NCI-H774 (cell line): Measurements from ENCODE around the gene IQCN.

Experiments used
- DNase-seq: peaks from one replicate; lab custom pipeline; 2025; lab: John Stamatoyannopoulos, UW

Gene IQCN

DNA sequence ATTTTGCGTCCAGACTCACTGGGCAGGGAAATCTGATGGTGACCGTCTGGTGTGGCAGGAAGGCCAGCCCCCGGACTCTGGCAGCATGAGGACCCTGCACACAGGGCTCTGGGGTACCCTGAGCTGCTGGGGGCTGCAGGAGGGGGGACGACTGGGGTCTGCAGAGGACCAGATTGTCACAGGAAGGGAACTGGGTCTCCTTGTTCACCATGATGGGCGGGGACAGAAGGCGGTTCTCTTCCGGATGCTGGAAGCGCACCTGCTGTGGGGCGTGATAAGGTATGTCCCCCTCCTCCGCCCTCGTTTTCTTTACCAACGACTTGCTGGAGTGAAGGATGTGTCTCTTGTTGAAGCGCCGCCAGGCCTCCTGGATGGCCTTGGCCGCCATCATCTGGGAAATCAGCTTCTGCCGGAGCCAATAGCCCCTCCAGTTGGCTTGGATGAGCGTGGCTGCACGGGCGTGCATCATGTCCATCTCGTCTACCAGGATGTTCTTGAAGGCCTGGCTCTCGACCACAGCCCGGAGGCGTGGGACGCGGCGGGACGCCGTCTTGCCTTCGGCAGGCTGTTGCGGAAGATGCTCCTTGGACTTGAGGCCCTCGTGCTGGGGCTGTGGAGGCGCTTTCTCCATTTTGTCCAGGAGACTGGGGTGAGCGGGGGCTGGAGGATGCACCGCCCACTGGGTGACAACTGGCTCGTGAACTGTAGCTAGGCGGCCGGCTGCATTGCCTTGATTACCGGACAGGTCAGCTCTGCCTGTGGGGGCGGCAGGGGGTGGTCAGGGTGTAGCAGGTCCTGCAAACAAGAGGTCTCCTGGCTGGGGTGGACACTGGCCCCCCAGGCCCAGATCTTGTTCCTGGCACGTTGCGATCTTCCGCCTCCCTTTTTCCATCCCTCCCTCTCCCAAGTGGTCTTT is 7.2 kb downstream of the IQCN start:
- no peak for DNase-seq

DNA sequence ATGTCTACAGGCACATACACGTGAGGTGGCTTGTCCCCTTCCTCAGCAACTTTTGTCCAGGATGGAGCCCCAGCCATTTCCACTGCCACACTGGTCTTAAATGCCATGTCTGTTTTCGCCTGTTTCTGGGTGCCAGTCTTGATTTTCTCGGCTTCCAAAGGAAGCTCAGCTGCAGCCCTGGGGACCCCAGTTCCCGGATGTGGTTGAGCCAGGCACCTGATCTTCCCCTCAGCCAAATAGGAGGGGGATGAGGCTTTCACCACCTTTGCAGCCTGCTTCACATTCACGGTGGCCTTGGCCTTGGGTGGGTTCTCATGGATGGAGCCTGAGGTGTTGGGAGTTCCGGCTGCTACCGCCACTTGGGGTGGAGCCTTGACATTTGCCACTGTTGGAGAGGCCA is 8.7 kb downstream of the IQCN start:
- no peak for DNase-seq

DNA sequence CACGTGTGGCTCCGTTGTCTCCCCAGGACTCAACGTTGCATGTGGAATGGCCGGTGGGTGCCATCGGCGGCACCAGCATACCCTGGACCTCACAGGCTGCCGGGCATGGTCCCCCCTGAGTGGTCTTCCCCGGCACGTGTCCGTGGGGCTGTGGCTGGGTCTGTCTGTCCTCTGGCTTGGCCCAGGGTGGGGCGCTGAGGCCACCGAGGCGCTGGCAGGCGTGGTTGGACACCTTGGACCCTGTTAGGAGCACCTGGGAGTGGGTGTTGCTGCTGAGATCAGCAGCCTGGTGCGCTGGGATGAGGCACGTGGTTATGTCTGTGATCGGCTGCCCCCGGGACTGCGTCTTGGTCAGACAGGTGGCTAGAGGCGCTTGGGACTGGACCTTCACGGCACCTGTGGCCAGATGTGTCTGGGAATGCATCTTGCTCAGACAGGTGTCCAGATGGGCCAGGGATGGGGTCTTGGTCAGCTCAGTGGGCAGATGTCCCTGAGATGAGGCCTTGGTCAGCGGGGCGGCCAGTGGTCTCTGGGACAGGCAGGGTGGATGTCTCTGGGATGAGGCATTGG is 9.2 kb downstream of the IQCN start:
- no peak for DNase-seq

DNA sequence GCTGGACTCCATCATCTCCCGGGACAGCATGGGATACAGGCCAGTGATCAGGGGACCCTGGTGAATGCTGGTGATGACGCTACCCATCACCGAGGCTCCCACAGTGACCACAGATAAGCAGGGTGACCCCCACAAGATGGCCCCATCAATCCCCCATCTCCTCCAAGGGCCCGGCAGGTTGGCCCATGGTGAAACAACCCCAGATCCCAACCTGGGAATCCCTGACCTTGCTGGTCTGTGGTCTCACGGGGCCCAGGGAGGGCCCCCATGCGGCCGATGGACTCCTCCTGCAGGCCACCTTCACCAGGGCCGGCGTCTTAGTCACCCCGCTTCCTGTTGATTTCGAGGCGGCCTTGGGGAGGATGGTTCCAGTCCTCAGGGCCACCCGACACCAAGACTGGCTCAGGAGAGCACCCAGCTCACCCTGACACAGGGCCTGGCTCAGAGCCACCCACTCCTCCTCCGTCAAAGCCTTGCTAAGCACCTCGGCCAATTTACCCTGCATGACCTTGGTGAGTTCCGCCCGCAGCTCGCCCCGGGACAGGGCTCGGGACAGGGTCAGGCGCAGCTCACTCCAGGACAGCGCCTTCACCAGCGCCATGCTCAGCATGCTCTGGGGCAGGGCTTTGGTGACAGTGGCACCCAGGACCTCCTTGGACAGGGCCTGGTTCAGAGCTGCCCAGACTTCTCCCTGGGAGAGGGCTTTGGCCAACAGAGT is 10.0 kb downstream of the IQCN start:
- DNase-seq: no peak

DNA sequence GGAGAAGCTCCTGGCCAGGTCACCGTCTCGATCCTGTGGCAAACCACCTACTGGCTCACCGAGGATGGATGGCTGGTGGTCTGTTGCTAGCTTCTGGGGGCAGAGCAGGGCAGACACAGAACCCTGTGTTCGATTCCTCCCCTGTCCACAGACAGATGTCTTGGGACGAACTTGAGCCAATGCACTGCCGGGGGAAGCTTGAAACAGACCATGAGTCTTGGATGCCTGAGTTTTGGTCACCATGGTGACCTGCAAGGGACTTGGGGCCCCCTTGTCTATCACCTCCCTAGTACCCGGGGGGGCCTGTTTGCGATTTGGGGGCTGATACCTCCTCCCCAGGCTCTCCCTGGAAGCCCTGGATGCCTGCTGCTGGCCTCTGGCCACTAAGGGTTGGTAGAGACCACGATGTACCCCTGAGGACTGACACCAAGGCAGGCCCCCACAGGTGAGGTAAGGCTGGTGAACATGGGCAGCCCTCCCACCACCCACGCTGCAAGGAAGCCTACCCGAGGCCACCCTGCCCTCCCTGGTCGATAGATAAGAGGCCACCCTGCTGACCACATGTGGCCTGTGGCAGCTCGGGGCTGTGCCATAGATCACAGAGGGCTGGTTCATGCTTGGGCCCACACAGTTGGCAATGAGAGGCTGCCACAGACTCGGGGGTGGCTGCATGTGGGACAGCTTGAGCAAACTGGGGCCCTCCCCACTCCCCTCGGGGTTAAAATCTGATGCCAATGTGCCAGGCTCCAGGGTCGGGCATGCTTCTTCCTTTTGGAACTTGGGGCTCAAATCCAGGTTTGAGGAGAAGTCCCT is 10.7 kb downstream of the IQCN start:
- DNase-seq: no peak

DNA sequence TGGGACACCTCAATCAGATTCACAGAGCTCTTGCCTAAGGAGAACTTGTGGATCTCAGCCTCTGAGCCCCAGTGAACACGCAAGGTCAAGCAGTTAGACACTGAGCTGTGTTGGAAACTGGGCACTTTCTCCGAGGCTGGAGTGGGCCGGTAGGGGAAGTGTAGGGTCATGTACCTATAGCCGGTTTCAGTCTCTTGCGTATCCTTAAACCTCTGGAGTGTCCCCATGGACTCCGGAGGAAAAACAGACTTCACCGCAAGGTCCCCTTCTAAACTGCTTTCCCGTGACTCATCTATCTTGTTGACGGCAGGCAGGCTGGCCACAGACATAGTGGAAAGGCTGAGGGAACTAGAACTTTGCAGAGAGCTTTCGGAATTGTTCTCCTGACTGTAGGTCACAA is 11.3 kb downstream of the IQCN start:
- DNase-seq: no peak

DNA sequence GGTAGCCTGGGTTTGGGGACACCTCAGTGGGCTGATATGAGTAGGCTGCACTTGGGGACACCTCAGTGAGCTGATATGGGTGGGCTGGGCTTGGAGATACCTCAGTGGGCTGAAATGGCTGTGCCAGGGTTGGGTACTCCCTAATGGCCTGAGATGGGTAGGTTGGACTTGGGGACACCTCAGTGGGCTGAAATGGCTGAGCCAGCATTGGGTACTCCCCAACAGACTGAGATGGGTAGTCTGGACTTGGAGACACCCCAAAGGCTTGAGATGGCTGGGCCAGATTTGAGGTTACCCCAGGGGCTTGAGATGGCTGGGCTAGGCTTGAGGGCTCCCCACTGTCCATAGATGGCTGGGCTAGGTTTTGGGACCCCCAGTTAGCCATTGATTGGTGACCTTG is 12.1 kb downstream of the IQCN start:
- no peak for DNase-seq

DNA sequence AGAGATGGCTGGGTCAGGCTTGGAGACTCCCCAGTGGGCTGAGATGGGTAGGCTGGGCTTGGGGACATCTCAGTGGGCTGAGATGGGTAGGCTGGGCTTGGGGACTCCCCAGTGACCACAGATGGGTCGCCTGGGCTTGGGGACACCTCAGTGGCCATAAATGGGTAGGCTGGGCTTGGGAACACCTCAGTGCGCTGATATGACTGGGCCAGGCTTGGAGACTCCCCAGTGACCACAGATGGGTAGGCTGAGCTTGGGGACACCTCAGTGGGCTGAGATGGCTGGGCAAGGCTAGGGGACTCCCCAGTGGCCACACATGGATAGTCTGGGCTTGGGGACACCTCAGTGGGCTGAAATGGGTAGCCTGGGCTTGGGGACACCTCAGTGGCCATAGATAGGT is 12.8 kb downstream of the IQCN start:
- DNase-seq: no peak

DNA sequence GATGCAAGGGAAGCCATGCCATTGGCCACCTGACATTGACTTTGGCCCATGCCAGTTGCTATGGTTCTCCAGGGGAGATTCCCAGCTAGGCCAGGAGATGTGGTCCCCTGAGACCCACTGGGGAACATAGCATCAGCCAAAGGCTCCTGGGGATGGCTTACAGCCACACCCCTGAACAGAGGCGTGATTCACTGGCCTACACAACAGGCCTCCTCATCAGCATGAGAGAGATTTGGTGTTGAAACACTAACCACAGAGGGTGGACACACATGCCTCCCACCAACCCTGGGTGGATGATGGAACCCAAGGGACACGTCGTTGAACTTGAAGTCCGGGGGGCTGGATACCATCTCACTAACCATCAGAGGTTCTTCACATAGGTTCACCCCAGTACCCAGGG is 14.4 kb downstream of the IQCN start:
- DNase-seq: no peak

DNA sequence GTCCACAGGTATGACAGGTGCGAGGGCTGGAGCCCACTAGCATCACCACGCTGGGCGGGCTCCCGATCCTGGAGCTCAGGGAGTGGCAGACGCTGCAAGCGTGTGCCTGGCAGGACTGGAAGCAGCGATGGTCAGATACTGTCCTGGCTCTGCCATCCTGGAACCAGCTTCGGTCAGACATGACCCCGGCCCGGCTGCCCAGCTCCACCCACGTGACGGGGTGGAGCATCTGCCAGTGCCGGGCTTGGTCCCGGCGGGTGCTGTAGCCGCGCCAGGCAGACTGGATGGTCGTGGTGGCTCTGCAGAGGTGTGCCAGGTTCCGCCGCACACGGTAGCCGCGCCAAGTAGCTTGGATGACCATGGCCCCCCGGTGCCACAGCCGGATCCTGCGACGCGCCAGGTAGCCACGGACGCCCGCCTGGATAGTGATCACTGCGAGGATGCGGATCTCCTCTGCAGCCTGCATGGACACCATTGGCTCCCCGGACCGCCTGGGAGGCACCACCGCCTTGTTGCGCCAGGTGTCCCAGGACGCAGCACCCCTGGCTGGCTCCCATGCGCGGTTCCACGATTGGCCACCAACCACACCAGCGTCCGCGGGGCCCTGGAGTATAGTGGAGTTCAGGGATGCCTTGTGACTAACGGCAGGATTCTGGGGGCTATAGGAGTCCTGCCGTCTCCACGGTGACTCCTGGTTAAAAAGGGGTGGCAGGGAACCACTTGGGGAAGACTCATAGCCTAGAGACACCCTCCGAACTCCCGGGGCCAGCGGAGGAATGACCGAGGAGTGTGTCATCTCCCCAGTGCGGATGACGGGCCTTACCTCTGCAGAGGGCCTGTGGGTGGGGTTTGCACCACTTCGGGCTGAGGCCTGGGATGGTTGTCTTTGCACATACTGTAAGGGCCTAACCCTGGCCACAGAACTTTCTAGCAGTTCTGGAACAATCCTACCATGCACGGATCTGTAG is 16.5 kb downstream of the IQCN start:
- DNase-seq: no peak

DNA sequence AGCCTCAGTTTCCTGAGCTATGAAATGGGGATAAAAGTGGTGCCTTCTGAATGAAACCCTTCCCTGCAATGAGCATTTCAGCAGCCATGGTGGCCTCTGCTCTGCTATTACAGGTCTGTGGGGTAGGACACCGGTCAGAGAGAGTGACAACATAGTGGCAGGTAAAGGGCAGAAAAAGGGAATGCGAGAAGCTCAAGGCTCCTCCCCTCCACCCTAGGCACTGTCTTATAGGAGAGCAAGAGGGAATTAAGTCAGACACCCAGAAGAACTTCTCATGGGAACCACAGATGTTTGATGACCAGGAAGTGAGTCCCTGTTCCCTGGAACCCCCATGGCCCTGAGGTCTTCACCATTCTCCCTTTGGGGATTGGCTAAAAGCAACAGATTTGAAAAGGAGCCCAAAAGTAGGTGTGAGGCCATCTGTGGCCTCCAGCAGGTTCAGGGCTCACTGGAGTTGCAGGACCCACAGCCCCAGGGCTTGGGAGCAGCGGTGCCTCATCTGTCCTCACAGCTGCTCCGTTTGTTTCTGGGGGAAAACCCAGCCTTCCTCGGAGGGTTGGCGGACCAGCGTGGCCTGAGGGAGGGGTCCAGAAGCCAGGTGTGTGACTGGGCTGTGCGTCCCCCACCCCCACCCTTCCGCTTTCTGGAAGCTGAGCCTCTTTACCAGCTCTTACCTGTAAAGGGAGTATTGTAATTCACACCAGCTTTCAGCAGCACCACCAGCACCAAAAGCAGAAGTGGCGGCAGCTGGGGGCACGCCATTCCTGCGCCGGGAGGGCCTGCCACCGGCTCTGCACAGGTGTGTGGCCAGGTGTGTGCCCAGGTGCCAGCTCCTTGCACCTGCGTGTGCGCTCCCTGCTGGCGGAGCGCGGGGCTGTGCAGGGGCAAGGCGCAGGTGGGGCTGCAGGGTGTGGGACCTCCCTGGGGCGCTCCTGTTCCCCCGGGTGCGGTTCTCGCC is 19.4 kb downstream of the IQCN start:
- DNase-seq: peak; percentile 31

DNA sequence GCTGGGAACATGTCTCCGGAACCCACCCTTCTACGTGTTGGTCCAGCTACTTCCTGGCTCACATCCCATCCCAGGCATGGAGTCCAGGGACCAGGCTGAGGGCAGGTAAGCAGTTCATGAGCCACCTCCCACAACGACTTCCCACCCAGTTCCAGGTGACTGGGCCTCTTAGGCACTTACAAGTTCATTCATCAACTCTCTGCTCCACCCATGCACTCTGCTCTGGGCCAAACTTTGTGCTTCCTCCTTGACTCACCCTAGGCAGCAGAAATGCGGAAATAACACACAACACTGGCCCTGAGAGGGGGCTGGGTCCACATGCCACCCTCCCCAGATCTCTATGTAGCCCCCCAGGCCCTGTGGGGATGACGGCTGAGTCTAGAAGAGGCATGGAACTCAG is 20.5 kb downstream of the IQCN start:
- no peak for DNase-seq

DNA sequence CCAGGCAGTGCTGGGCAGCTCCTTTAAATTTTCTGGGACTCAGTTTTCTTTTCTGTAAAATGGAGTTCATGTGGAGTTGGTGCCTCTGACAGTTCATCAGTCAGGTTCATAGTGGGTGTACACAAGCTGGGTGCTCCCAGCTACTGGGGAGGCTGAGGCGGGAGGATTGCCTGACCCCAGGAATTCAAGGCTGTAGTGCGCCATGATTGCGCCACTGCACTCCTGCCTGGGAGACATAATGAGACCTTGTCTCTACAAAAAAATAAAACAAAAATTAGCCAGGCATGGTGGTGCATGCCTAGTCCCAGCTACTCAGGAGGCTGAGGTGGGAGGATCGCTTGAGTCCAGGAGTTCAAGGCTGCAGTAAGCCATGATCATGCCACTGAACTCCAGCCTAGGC is 21.1 kb downstream of the IQCN start:
- no peak for DNase-seq

DNA sequence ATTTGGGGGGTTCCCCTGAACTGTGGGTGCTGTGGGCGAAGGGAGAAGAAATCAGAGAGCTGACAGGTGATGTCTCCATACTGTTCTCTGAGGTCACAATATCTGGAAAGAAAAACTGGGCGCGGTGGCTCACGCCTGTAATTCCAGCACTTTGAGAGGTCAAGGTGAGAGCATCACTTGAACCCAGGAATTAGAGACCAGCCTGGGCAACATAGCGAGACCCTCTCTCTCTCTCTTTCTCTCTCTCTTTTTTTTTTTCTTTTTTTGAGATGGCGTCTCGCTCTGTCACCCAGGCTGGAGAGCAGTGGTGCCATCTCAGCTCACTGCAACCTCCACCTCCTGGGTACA is 21.9 kb downstream of the IQCN start:
- no peak for DNase-seq

DNA sequence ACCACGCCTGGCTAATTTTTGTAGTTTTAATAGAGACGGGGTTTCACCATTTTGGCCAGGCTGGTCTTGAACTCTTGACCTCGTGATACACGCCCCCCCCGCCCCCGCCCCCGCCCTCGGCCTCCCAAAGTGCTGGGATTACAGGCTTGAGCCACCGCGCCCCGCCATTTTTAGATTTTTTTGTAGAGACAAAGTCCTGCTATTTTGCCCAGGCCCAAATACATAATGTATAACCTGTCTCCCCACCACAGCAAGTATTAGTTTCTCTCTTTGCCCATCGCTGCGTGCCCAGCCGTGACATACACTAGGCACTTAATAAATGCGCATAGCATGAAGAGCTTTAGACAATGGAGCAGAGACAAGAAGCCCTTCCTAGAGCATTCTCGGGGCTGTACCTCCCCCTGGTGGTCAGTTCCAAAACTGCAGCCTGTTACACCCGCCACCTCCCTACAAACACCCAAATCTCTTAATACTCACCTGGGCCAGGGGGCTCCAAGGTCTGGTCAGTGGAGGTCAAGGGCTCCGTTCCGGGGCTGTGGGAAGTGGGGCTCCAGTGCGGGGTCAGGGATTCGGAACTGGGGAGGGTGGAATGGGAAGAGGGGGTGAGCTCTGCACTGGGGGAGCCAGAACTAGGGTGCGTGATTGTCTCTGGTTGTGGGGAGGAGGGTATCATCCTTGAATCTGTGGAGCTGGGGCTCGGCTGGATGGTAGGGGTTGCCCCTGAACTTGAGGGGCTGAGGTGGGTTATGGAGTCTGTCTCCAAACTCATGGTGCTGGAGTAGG is 22.5 kb downstream of the IQCN start:
- DNase-seq: peak; percentile 55

DNA sequence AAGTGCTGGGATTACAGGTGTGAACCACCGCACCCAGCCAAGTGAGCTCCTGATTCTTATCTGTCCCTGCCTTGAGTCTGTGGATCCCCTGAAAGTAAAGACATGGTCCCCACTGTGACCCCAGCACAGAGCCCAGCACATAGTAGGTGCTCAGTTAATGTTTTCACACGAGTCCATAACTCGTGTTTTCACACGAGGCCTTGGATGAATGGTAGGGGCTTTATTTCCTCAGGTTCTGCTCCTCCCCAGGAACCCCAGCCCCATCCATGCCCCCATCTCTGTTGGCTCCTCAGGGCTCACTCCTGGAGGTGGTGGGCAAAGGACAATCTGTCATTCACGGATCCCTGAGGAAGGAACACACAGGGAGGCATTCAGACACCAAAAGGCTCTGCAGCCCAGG is 24.4 kb downstream of the IQCN start:
- no peak for DNase-seq

DNA sequence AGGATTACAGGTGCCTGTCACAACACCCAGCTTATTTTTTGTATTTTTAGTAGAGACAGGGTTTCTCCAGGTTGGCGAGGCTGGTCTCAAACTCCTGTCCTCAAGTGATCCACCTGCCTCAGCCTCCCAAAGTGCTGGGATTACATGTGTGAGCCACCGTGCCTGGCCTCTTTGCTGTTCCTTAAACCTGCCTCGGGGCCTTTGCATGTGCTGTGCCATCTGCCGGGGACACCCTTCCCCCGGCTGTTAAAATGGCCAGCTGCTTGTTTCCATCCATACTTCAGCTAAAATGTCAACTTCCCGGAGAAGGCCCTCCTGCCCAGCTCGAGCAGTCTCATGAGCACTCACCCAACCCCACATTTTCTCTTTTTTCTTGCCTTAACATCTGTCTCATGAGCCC is 29.0 kb downstream of the IQCN start:
- DNase-seq: no peak

DNA sequence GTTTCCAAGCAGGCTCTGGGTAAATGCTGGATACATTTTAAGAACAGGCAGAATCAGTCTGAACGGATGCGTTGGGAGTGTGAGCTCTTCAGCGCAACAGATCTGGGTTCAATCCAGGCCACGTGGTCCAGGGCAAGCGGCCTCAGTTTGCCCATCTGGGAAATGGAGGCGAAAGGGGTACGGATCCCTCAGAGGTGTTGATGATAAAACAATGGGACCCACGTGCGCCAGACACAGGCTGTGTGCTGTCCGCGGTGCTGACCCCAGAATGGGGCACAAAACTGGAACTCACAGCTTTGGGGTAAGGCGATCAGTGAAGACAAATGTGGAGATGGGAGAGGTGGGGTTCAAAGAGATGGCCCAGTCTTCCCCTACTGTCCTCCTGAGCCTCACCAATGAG is 34.9 kb downstream of the IQCN start:
- DNase-seq: no peak

DNA sequence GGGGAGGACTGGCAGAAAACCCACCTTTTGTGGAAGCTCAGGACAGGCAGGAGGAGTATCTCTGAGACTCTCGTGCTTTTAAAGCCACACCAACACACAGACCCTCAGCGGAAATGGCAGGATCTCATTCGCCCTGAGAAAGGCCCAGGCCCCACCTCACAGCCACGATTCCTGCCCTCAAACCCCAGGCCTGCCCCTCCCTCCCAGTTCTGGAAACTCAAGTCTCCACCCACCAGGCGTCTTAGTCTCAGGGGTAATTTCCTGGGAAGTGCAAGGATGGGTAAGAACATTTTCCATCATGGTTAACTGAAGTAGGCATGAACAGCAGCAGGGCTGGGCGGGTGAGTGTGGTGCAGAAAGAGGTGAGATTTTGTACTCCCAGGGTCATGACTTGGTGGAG is 40.1 kb downstream of the IQCN start:
- DNase-seq: no peak
